Liver (tissue), 3 donors: ENCODE measurements around the gene TANC2.

ENCODE experiments used
- RAD21 ChIP-seq, 2 donors: IDR thresholded peaks; 2 replicates each; pipeline ENCODE4 v1.6.1; 2016; ENCODE audit warnings: antibody characterized with exemption in 2 of 2, mild to moderate bottlenecking in 2 of 2
- SP1 ChIP-seq: IDR thresholded peaks from 2 replicates; pipeline ENCODE4 v1.6.1; 2018; ENCODE audit warnings: antibody characterized with exemption, mild to moderate bottlenecking
- YY1 ChIP-seq: IDR thresholded peaks from 2 replicates; pipeline ENCODE4 v1.6.1; 2016; ENCODE audit warnings: antibody characterized with exemption, mild to moderate bottlenecking
- TF ChIP-seq, protein P1 (sequence below): IDR thresholded peaks from 2 replicates; pipeline ENCODE4 v1.6.1; 2016; ENCODE audit warnings: antibody characterized with exemption, mild to moderate bottlenecking
- TF ChIP-seq, protein P2 (sequence below): fragments of 150-350 bp; IDR thresholded peaks from 2 replicates; pipeline ENCODE4 v1.5.1; 2017; ENCODE audit warnings: improper control_type of control experiment, low read depth, low read length; ENCODE audit not compliant: missing input control
- donor health status: healthy.
- donor health status: healthy.

DNA sequence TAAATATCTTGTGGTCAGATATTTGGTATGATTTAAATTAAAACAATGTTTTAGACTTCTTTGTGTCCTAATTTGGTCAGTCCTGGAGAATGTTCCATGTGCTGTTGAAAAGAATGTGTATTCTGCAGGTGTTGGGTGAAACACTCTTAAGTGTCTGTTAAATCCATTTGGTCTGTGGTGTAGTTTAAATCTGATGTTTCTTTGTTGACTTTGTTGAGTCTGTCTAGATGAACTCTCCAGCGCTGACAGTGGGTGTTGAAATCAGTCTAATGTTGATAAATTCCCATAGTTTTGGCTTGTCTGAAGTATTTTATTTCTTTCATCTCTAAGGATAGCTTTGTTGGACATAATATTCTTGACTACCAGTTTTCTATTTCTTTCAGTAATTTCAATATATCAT, 18.8 kb downstream of the TANC2 start:
- TF ChIP-seq, protein P1, sequence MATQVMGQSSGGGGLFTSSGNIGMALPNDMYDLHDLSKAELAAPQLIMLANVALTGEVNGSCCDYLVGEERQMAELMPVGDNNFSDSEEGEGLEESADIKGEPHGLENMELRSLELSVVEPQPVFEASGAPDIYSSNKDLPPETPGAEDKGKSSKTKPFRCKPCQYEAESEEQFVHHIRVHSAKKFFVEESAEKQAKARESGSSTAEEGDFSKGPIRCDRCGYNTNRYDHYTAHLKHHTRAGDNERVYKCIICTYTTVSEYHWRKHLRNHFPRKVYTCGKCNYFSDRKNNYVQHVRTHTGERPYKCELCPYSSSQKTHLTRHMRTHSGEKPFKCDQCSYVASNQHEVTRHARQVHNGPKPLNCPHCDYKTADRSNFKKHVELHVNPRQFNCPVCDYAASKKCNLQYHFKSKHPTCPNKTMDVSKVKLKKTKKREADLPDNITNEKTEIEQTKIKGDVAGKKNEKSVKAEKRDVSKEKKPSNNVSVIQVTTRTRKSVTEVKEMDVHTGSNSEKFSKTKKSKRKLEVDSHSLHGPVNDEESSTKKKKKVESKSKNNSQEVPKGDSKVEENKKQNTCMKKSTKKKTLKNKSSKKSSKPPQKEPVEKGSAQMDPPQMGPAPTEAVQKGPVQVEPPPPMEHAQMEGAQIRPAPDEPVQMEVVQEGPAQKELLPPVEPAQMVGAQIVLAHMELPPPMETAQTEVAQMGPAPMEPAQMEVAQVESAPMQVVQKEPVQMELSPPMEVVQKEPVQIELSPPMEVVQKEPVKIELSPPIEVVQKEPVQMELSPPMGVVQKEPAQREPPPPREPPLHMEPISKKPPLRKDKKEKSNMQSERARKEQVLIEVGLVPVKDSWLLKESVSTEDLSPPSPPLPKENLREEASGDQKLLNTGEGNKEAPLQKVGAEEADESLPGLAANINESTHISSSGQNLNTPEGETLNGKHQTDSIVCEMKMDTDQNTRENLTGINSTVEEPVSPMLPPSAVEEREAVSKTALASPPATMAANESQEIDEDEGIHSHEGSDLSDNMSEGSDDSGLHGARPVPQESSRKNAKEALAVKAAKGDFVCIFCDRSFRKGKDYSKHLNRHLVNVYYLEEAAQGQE, result no peak
- TF ChIP-seq, protein P2, sequence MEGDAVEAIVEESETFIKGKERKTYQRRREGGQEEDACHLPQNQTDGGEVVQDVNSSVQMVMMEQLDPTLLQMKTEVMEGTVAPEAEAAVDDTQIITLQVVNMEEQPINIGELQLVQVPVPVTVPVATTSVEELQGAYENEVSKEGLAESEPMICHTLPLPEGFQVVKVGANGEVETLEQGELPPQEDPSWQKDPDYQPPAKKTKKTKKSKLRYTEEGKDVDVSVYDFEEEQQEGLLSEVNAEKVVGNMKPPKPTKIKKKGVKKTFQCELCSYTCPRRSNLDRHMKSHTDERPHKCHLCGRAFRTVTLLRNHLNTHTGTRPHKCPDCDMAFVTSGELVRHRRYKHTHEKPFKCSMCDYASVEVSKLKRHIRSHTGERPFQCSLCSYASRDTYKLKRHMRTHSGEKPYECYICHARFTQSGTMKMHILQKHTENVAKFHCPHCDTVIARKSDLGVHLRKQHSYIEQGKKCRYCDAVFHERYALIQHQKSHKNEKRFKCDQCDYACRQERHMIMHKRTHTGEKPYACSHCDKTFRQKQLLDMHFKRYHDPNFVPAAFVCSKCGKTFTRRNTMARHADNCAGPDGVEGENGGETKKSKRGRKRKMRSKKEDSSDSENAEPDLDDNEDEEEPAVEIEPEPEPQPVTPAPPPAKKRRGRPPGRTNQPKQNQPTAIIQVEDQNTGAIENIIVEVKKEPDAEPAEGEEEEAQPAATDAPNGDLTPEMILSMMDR, result no peak
- TF ChIP-seq RAD21 (IDR thresholded peaks at IDR 0.05), result no peak
- TF ChIP-seq SP1, result no peak
- TF ChIP-seq YY1, result no peak
